Measurements from ENCODE around the gene SMIM20.

SMIM20 gene

DNA sequence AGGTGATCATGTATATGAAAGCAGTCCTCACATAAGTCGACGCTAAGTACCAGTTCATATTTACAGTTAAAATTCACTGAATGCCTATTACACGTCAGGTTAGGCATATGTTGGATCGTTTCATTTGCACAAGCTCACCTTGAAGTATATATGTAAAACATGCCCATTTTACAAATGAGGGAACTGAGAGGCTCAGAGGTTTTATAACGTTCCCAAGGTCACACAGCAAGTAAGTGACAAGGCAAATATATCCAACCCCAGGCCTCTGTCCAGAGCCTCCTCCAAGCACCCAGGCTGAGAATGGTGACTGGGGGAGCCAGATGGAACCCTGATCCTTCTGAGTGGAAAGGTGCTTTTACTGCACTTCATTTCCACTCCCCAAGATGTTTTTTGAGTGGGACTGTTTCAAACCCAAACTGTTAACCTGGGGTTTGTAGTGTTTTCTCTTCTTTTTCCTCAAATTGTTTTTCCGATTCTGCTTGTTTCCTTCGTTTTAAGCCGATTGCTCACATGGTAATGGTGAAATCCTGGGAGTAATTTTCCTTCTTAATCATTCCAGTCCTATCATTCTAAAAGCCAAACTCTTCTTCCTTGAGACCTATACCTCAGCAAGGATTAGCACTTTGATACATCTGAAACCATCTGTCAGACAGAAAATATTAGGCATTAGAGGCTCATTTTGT, 791 bp downstream of the SMIM20 start:
- peak overlapping the region; percentile 81 for H3K9ac ChIP-seq (ENCODE audit: low read depth, low read length, poor library complexity, severe bottlenecking)
- no peaks in the 10 kb centered on the region for H3K9me3 ChIP-seq (ENCODE audit: insufficient read depth, low read depth, low read length)
- TF ChIP-seq, protein P1, sequence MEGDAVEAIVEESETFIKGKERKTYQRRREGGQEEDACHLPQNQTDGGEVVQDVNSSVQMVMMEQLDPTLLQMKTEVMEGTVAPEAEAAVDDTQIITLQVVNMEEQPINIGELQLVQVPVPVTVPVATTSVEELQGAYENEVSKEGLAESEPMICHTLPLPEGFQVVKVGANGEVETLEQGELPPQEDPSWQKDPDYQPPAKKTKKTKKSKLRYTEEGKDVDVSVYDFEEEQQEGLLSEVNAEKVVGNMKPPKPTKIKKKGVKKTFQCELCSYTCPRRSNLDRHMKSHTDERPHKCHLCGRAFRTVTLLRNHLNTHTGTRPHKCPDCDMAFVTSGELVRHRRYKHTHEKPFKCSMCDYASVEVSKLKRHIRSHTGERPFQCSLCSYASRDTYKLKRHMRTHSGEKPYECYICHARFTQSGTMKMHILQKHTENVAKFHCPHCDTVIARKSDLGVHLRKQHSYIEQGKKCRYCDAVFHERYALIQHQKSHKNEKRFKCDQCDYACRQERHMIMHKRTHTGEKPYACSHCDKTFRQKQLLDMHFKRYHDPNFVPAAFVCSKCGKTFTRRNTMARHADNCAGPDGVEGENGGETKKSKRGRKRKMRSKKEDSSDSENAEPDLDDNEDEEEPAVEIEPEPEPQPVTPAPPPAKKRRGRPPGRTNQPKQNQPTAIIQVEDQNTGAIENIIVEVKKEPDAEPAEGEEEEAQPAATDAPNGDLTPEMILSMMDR (conservative IDR thresholded peaks at IDR 0.05; ENCODE audit: low read length), result no peak
- TF ChIP-seq EZH2phosphoT487 (IDR thresholded peaks at IDR 0.05; ENCODE audit: borderline replicate concordance), result no peak
- H3F3A ChIP-seq (ENCODE audit: low read depth), result no peaks in the 10 kb centered on the region
- H3K36me3 ChIP-seq (ENCODE audit: insufficient read depth, low read length), result no peaks in the 10 kb centered on the region
- H3K4me1 ChIP-seq (ENCODE audit: insufficient read depth, low read length, poor library complexity, severe bottlenecking), result peaks cover 11% of the 10 kb centered on the region
- 0 out of 2 replicates have a peak, but pooled peaks cover 5% of the 10 kb centered on the region for H3K79me2 ChIP-seq (ENCODE audit: insufficient read depth, low read length)
- H3K27me3 ChIP-seq (ENCODE audit: insufficient read depth, low read length, poor library complexity, severe bottlenecking), result peaks cover 8% of the 10 kb centered on the region
- H3K4me3 ChIP-seq (ENCODE audit: low read length, poor library complexity, severe bottlenecking), result peak overlapping the region; percentile 94
- H3K9me2 ChIP-seq (replicated peaks; ENCODE audit: low read depth, low read length), result no peaks in the 10 kb centered on the region
- H3K4me2 ChIP-seq (ENCODE audit: low read depth, low read length, poor library complexity, severe bottlenecking), result peak overlapping the region; percentile 92
- H4K20me1 ChIP-seq (ENCODE audit: insufficient read depth, low read length, poor library complexity, severe bottlenecking), result no peaks in the 10 kb centered on the region
- peak overlapping the region; percentile 96 for H2AFZ ChIP-seq (ENCODE audit: low read length)

DNA sequence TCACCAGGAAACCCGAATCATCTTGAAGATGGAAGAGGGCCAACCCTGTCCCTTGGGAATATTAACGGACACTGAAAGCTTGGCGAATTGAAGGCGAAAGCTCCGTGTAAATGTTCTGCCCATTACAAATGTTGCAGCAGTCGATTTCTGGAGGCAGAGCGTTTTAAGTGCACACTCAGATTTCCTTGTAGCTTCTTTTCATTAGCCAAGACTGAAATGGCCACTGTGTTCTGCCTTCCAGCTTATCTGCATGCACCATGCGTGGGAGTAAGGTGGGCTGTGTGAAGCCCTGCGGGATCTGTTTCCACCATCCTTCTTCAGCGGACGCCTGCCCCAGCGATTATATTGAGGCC, 1.3 kb downstream of the SMIM20 start:
- 0 out of 2 replicates have a peak, but pooled peaks cover 5% of the 10 kb centered on the region for H3K79me2 ChIP-seq (ENCODE audit: insufficient read depth, low read length)
- peak overlapping the region; percentile 92 for H3K4me2 ChIP-seq (ENCODE audit: low read depth, low read length, poor library complexity, severe bottlenecking)
- no peak overlapping the region for H2AFZ ChIP-seq (ENCODE audit: low read length)
- no peaks in the 10 kb centered on the region for H3K36me3 ChIP-seq (ENCODE audit: insufficient read depth, low read length)
- no peaks in the 10 kb centered on the region for H4K20me1 ChIP-seq (ENCODE audit: insufficient read depth, low read length, poor library complexity, severe bottlenecking)
- TF ChIP-seq, protein P1 (conservative IDR thresholded peaks at IDR 0.05; ENCODE audit: low read length), result no peak
- TF ChIP-seq EZH2phosphoT487 (IDR thresholded peaks at IDR 0.05; ENCODE audit: borderline replicate concordance), result no peak
- H3K9me3 ChIP-seq (ENCODE audit: insufficient read depth, low read depth, low read length), result no peaks in the 10 kb centered on the region
- H3K4me1 ChIP-seq (ENCODE audit: insufficient read depth, low read length, poor library complexity, severe bottlenecking), result peaks cover 11% of the 10 kb centered on the region
- H3K9me2 ChIP-seq (replicated peaks; ENCODE audit: low read depth, low read length), result no peaks in the 10 kb centered on the region
- H3K27me3 ChIP-seq (ENCODE audit: insufficient read depth, low read length, poor library complexity, severe bottlenecking), result peaks cover 8% of the 10 kb centered on the region
- H3K9ac ChIP-seq (ENCODE audit: low read depth, low read length, poor library complexity, severe bottlenecking), result peak overlapping the region; percentile 81
- H3K4me3 ChIP-seq (ENCODE audit: low read length, poor library complexity, severe bottlenecking), result peak overlapping the region; percentile 94
- no peaks in the 10 kb centered on the region for H3F3A ChIP-seq (ENCODE audit: low read depth)

DNA sequence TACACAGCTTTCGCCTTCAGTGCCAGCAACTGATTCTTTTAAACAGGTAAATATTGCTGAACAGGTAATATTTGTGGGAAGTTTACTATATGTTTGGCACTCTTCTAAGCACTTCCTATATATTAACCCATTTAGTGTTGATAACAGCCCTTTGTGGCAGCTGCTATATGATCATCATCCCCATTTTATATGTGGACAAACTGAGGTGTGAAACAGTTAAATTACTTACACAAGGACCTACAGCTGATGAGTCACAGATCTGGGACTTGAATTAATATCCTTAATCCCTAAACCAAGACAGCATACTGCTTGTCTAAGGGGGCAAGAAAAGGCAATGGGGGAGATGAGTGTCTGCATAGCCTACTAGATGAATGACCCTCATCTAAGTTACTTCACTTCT, 2.9 kb downstream of the SMIM20 start:
- Histone ChIP-seq H3K4me1 (ENCODE audit: insufficient read depth, low read length, poor library complexity, severe bottlenecking) (peaks cover 11% of the 10 kb centered on the region), H3K9me2 (replicated peaks; ENCODE audit: low read depth, low read length) (no peaks in the 10 kb centered on the region), H3K4me2 (ENCODE audit: low read depth, low read length, poor library complexity, severe bottlenecking) (no peak overlapping the region), H3K4me3 (ENCODE audit: low read length, poor library complexity, severe bottlenecking) (no peak overlapping the region), H3F3A (ENCODE audit: low read depth) (no peaks in the 10 kb centered on the region), H4K20me1 (ENCODE audit: insufficient read depth, low read length, poor library complexity, severe bottlenecking) (no peaks in the 10 kb centered on the region), H3K9ac (ENCODE audit: low read depth, low read length, poor library complexity, severe bottlenecking) (no peak overlapping the region), H3K9me3 (ENCODE audit: insufficient read depth, low read depth, low read length) (no peaks in the 10 kb centered on the region), H3K36me3 (ENCODE audit: insufficient read depth, low read length) (no peaks in the 10 kb centered on the region), H2AFZ (ENCODE audit: low read length) (no peak overlapping the region), H3K27me3 (ENCODE audit: insufficient read depth, low read length, poor library complexity, severe bottlenecking) (peaks cover 8% of the 10 kb centered on the region), H3K79me2 (ENCODE audit: insufficient read depth, low read length) (0 out of 2 replicates have a peak, but pooled peaks cover 5% of the 10 kb centered on the region)
- no peak for TF ChIP-seq EZH2phosphoT487 (IDR thresholded peaks at IDR 0.05; ENCODE audit: borderline replicate concordance)
- TF ChIP-seq, protein P1 (conservative IDR thresholded peaks at IDR 0.05; ENCODE audit: low read length), result no peak
